GM21515 (cell line): Measurements from ENCODE around the gene NBEAL2.
"Not testable (repeated sequence)": the region's sequence is repeated elsewhere in the genome, so short reads cannot be mapped to it uniquely, and the experiment has no call there.

Source experiments
- ATAC-seq: cut with Tn5 transposase; IDR thresholded peaks from one replicate; pipeline ENCODE4 v1.9.1; 2021; ENCODE audit not compliant: unreplicated experiment

Gene NBEAL2

GRCh38 chr3:46960081-46960701 lies 19.3 kb upstream of the NBEAL2 start:
- ATAC-seq, result no peak

DNA sequence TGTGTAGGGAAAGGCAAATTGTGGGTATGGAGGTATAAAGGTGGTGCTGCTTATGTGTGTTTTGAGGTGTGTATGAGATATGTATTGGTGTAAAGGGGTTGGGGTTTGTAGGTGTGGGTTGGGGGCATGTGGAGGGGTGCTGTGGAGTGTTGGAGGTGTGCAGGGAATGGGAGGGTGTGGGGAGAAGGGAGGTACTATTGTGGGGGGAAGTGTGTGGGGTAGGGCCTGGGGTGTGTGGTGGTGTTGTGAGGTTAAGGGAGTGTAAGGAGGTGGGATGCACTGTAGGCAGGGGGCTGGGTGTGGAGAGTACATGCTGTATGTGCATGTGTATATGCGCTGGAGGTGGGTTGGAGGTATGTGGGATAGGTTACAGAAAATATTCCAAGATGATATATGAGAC lies 18.6 kb upstream of the NBEAL2 start:
- no peak for ATAC-seq

DNA sequence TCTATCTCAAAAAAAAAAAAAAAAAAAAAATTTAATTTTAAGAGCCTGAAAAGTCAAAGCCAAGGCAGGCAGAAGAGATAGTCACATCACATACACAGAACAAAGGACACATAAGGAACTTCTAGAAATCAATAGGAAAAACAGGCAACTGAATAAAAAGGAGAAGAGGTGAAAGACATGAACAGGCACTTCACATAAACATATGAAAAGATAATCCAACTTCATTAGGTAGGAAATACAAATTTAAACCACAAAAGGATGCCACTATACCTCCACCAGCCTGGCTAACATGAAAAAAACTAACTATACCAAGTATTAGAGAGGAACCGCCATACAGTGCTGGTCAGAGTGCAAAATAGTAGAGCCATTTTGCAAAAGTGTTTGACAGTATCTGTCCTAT lies 17.0 kb upstream of the NBEAL2 start:
- no peak for ATAC-seq

- ATAC-seq, result no peak
Observed at GRCh38 chr3:46962990-46963389, 16.5 kb upstream of the NBEAL2 start.

GRCh38 chr3:46964038-46964590 lies 15.4 kb upstream of the NBEAL2 start:
- ATAC-seq, result not testable (repeated sequence)

DNA sequence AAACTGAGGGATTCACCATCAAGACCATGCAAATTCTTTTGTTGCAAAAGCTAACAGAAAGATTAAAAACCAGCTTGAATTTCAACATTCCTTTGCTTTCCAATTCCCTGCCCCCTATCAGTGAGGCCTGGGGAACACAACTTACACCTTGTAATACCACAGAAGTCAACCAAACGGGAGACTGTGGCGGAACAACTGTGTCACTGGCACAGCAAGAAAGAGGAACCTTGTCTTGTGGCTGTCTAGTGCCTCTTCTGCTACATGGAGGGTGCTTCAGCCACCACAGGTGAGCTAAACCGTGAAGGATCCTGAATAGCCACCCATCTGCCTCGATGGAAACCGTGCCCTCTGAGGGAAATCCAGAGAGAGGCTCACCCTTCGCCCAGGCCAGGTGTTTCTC lies 14.3 kb upstream of the NBEAL2 start:
- no peak for ATAC-seq

DNA sequence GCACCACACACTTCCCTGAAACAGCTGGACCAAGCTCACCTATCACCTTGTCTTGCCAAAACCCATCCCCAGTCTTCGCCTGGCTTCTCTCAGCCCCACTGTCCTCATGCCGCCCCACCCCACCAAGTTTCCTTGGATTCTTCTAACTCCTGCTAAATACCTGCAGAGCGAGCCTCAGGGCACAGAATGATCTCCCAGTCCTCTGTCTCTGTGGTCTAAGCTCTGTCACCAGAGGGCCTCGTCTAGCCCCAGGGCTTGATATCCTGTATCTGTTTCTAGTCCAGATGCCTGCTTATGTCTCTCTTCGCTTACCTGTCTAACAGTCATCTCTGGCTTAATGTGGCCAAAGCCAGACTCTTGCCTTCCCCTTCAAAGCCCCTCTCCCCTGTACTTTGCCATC lies 12.7 kb upstream of the NBEAL2 start:
- no peak for ATAC-seq

DNA sequence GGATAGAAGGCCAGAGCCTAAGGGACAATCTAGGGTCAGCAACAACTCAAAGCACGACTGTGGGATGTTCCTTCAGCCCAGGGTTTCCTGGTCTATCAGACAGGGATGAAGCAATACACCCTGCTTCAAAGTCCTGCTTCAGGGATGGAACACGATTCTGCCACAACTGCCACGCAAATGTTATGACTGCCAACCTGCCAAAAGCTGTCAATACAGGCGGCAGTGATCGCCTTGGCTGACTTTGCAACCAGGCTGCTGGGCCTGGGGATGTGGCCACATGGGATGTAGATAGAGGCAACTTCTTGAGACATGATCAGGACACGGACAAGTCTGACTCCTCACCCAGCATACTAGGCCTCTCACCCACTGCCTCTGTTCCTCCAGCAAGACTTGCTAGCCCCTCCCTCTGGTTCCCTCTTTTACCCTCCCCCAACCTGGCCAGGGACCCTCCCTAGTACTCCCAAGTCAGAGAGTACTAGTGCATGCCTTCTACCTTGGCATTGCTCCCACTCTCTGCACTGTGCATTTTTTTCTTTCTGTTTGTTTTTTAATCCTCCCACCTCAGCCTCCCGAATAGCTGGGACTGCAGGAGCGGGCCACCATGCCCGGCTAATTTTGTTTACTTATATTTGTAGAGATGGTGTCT lies 10.6 kb upstream of the NBEAL2 start:
- no peak for ATAC-seq

DNA sequence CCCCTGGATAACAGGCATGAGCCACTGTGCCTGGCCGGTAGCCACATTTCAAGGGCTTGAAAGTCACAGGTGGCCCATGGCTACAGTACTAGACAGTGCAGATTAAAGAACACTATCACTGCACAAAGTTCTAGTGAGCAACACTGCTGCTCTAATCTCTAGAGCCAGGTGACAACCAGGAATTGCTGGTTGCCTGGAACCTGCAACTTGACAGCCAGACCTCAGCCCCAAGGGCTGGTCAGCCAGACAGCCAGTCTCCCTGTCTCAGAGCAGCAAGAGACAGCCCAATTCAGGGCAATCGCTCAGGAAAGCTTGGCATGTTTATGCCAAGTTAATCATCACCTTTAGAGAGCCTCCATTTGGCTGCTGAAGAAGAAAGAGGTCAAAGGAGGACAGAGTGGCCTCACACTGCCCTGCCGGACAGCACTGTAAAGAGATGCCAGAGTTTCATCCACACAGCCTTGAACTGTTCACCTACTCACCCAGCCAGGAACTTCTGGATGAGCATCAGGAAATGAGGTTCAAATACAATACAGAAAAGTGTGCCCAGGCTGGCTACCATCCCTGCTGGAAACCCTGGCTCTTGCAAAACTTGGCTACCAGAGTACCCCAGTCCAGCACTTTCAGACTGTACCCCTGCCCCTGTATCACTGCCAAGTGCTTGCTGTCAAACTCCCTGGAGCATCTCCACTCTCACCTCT lies 8.9 kb upstream of the NBEAL2 start:
- ATAC-seq, result no peak

DNA sequence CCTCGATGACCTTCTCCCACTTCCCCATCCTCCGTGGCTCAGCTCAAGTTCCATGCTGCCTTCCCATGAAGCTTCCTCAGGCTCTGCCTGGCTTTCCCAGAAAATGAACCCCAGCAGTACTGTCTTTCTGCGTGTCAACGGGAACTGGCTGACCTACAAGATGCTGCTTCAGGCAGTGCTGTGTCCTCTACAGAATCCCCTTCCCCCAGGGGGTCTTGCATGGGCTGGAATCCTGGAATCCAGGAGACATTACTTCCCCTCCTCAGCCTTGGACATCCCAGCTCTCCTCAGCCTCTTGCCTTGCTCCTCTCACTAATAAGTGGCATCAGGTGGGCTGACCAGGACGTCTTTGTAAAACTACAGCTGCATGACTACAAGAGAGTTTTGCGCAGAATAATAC lies 8.3 kb upstream of the NBEAL2 start:
- no peak for ATAC-seq

- no peak for ATAC-seq
Observed at GRCh38 chr3:46971742-46972141, 7.7 kb upstream of the NBEAL2 start.

- ATAC-seq, result no peak
Observed at GRCh38 chr3:46972396-46972795, 7.1 kb upstream of the NBEAL2 start.

DNA sequence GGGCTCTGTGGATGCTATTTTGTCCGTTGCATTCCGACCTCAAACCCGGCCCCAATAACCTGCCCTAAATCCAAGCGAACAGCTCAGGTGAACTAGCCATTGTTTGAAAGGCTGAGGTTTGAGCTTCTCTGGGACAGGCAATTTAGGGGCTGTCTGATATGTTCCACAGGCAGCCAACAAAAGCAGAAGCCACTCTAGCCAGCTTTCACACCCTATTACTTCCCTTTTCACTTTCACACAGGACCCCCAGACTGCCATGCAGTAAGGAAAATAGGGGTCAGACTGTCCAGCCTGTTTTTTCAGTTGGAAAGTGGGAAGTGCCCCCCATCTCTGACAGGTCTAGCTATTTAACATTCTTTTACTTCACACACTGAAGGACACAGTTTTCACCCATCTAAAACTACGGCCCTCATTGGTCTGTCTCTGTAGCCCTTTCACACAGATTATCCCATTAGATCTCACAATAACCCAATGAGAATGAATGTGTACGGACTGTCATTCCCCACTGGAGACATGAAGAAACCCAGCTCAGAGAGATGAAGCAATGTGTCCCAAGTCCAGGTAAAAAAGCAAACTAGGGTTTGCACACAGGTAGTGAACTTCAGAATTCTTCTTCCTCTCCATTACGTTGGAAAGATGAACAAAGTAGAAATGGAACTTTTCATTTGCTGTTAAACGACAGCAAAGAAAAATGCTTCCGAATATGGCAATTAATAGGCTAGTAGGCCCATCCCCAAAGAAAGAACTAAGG lies 4.9 kb upstream of the NBEAL2 start:
- no peak for ATAC-seq

- peak; percentile 61 for ATAC-seq
Observed at GRCh38 chr3:46976326-46977190, 2.9 kb upstream of the NBEAL2 start, which contains the start of gene CCDC12. CCDC12 (minus strand) TSS chr3:46976745; CDS start chr3:46976732, 13 bp downstream.

DNA sequence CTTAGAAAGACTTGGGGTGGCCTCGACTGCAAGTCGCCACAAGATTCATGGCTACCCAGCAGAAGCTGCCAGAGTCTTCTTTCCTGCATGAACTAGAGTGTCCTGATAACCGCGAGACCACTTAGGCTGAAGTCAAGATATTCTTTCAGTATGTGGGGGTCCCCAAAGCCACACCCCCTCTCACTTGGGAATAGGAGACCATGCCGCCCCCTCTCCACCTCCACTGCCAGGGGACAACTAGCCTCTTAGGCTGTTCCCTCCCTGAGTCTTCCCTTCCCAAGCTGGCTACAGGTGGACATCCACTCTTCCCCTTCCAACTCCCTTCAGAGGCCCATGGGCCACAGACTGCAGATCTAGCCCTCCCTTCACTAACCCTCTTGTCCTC lies 1.7 kb upstream of the NBEAL2 start:
- no peak for ATAC-seq

DNA sequence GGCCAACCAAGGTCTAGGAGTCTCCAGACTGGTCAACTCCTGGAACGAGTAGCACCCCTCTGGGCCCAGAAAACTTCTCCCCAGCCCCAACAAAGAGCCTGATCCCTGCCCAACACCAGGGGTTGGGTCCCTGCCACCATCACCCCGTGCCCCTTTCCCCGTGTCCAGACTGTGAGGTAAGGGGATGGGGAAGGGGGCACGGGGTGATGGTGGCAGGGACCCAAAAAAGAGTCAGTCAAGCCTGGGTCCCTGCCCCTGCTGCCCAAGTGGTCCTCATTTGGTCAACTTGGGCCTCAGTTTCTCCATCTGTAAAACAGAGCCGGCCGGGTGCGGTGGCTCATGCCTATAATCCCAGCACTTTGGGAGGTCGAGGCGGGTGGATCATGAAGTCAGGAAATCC lies 1.1 kb upstream of the NBEAL2 start:
- ATAC-seq, result no peak

GRCh38 chr3:46979958-46980497 lies 562 bp downstream of the NBEAL2 start:
- ATAC-seq, result peak; percentile 0

GRCh38 chr3:46981932-46982471 lies 2.5 kb downstream of the NBEAL2 start:
- no peak for ATAC-seq

- ATAC-seq, result no peak
Observed at GRCh38 chr3:46982546-46982945, 3.1 kb downstream of the NBEAL2 start.
